Mesothelial cell of epicardium (in vitro differentiated cells): Measurements from ENCODE around the gene CBL. TPM values are rescaled to one million over a fixed set of nuclear protein-coding genes. Genes with fewer than 3 reads are reported as not detected.

ENCODE experiments used
- DNase-seq, 2 experiments: peaks; one replicate each; pipeline ENCODE4 v3.0.0; 2021; ENCODE audit warnings: low spot score in 2 of 2; ENCODE audit not compliant: unreplicated experiment in 2 of 2
- H3K27ac Mint-ChIP-seq: 2 replicates; pipeline ENCODE4 v1.8.0; 2021; ENCODE audit warnings: mixed read lengths
- H3K27me3 Mint-ChIP-seq: 2 replicates; pipeline ENCODE4 v1.8.0; 2021; ENCODE audit warnings: low read depth, mixed read lengths
- H3K36me3 Mint-ChIP-seq: 2 replicates; pipeline ENCODE4 v1.8.0; 2021; ENCODE audit warnings: mixed read lengths
- H3K4me1 Mint-ChIP-seq: 2 replicates; pipeline ENCODE4 v1.8.0; 2021; ENCODE audit warnings: mixed read lengths
- H3K4me3 Mint-ChIP-seq: 2 replicates; pipeline ENCODE4 v1.8.0; 2021; ENCODE audit warnings: mild to moderate bottlenecking, moderate library complexity, mixed read lengths
- H3K9me3 Mint-ChIP-seq: 2 replicates; pipeline ENCODE4 v1.8.0; 2021; ENCODE audit warnings: mixed read lengths
- CTCF ChIP-seq: fragments of 200-600 bp; sonication (generic); IDR thresholded peaks from one replicate; pipeline ENCODE4 v1.5.0; 2021; ENCODE audit warnings: antibody characterized with exemption; ENCODE audit not compliant: unreplicated experiment
- total RNA-seq: library from RNA; stranded (reverse); gene quantifications from 3 replicates; pipeline ENCODE4 v1.2.1, GENCODE V29; 2021

The CBL gene
- total RNA-seq, 1 donor from 2014 or later = 27.5 TPM

GRCh38 chr11:119290894-119291497 lies 84.9 kb downstream of the CBL start:
- peaks cover 34% of the 10 kb centered on the region for H3K36me3 Mint-ChIP-seq

GRCh38 chr11:119293461-119293860 lies 87.3 kb downstream of the CBL start:
- peaks cover 34% of the 10 kb centered on the region for H3K36me3 Mint-ChIP-seq
- no peaks in the 10 kb centered on the region for H3K27me3 Mint-ChIP-seq
- H3K27ac Mint-ChIP-seq = no peak overlapping the region
- no peak overlapping the region for H3K4me3 Mint-ChIP-seq
- DNase-seq = no peak
- TF ChIP-seq CTCF = no peak
- H3K4me1 Mint-ChIP-seq = peaks cover 18% of the 10 kb centered on the region
- no peaks in the 10 kb centered on the region for H3K9me3 Mint-ChIP-seq

More at GRCh38 chr11:119290894-119291497, 84.9 kb downstream of the CBL start:
- TF ChIP-seq CTCF = no peak
- Mint-ChIP-seq H3K9me3 (no peaks in the 10 kb centered on the region), H3K27me3 (no peaks in the 10 kb centered on the region), H3K4me3 (no peak overlapping the region), H3K27ac (no peak overlapping the region), H3K4me1 (peaks cover under 1% of the 10 kb centered on the region)
- no peak for DNase-seq

GRCh38 chr11:119295178-119295577 lies 89.0 kb downstream of the CBL start:
- no peak for TF ChIP-seq CTCF
- Mint-ChIP-seq H3K27me3 (no peaks in the 10 kb centered on the region), H3K36me3 (peaks cover 38% of the 10 kb centered on the region), H3K4me3 (no peak overlapping the region), H3K9me3 (no peaks in the 10 kb centered on the region), H3K4me1 (peaks cover 25% of the 10 kb centered on the region), H3K27ac (no peak overlapping the region)
- no peak for DNase-seq

GRCh38 chr11:119297938-119298337 lies 91.8 kb downstream of the CBL start:
- Mint-ChIP-seq H3K9me3 (no peaks in the 10 kb centered on the region), H3K4me3 (no peak overlapping the region), H3K27ac (peak overlapping the region; percentile 59), H3K36me3 (peaks cover 30% of the 10 kb centered on the region), H3K27me3 (no peaks in the 10 kb centered on the region), H3K4me1 (peaks cover 39% of the 10 kb centered on the region)
- no peak for TF ChIP-seq CTCF
- no peak for DNase-seq

- no peak for TF ChIP-seq CTCF
- DNase-seq = no peak
- H3K27me3 Mint-ChIP-seq = no peaks in the 10 kb centered on the region
- H3K9me3 Mint-ChIP-seq = no peaks in the 10 kb centered on the region
- H3K27ac Mint-ChIP-seq = no peak overlapping the region
- H3K4me1 Mint-ChIP-seq = peaks cover 39% of the 10 kb centered on the region
- no peak overlapping the region for H3K4me3 Mint-ChIP-seq
- H3K36me3 Mint-ChIP-seq = peaks cover 33% of the 10 kb centered on the region
These were observed 92.6 kb downstream of the CBL start for GRCh38 chr11:119298726-119299125.

GRCh38 chr11:119299416-119299815 lies 93.3 kb downstream of the CBL start:
- H3K9me3 Mint-ChIP-seq = no peaks in the 10 kb centered on the region
- DNase-seq = no peak
- TF ChIP-seq CTCF = no peak
- no peaks in the 10 kb centered on the region for H3K27me3 Mint-ChIP-seq
- no peak overlapping the region for H3K27ac Mint-ChIP-seq
- peaks cover 35% of the 10 kb centered on the region for H3K36me3 Mint-ChIP-seq
- no peak overlapping the region for H3K4me3 Mint-ChIP-seq
- peaks cover 39% of the 10 kb centered on the region for H3K4me1 Mint-ChIP-seq
